ENCODE data around the gene BRSK2. TPM values are rescaled to one million over a fixed set of nuclear protein-coding genes. Genes with fewer than 3 reads are reported as not detected.

BRSK2 gene
- total RNA-seq, 1 donor from 2014 or later: 7.1 TPM

GRCh38 chr11:1493650-1494244 is 104.0 kb downstream of the BRSK2 start:
- H3K9me3 ChIP-seq (ENCODE audit: insufficient read depth, low read depth, low read length): no peaks in the 10 kb centered on the region
- no peak overlapping the region for H2AFZ ChIP-seq (ENCODE audit: low read depth, low read length)
- H3K36me3 ChIP-seq (ENCODE audit: insufficient read depth, low read length): no peaks in the 10 kb centered on the region
- H3K27me3 Mint-ChIP-seq (ENCODE audit: low read depth, unreplicated experiment): no peaks in the 10 kb centered on the region
- no peak overlapping the region for H3K27ac Mint-ChIP-seq (ENCODE audit: unreplicated experiment)
- H3K27ac ChIP-seq (ENCODE audit: low read depth, low read length): no peak overlapping the region
- TF ChIP-seq EZH2 (IDR thresholded peaks at IDR 0.05; ENCODE audit: insufficient read depth, low read length): no peak
- TF ChIP-seq CTCF (IDR thresholded peaks at IDR 0.05; ENCODE audit: insufficient read depth, low read depth, low read length): no peak
- no peaks in the 10 kb centered on the region for H3K9me3 Mint-ChIP-seq (ENCODE audit: unreplicated experiment)
- H3K4me3 Mint-ChIP-seq (ENCODE audit: unreplicated experiment): no peak overlapping the region
- peaks cover 71% of the 10 kb centered on the region for H3K79me2 ChIP-seq (ENCODE audit: insufficient read depth, low read length)
- no peaks in the 10 kb centered on the region for H3K36me3 Mint-ChIP-seq (ENCODE audit: low read depth, unreplicated experiment)
- no peak overlapping the region for H3K4me3 ChIP-seq (ENCODE audit: insufficient read depth, low read depth, low read length)
- H3K4me1 ChIP-seq (ENCODE audit: insufficient read depth, low read length): no peaks in the 10 kb centered on the region
- H3K4me1 Mint-ChIP-seq (ENCODE audit: low read depth, unreplicated experiment): peaks cover 2% of the 10 kb centered on the region
- H4K20me1 ChIP-seq (ENCODE audit: insufficient read depth, low read length): peaks cover 90% of the 10 kb centered on the region
- H3K9ac ChIP-seq (ENCODE audit: low read length): no peak overlapping the region
- no peaks in the 10 kb centered on the region for H3K27me3 ChIP-seq (ENCODE audit: insufficient read depth, low read length)
- no peak for FAIRE-seq
- no peak for DNase-seq (ENCODE audit: low read depth)
- no peak overlapping the region for H3K4me2 ChIP-seq (ENCODE audit: low read length)

GRCh38 chr11:1494650-1495049 is 104.9 kb downstream of the BRSK2 start:
- H3K4me3 Mint-ChIP-seq (ENCODE audit: unreplicated experiment): no peak overlapping the region
- Histone ChIP-seq H3K9me3 (ENCODE audit: insufficient read depth, low read depth, low read length) (no peaks in the 10 kb centered on the region), H3K9ac (ENCODE audit: low read length) (no peak overlapping the region), H3K4me2 (ENCODE audit: low read length) (no peak overlapping the region), H3K27me3 (ENCODE audit: insufficient read depth, low read length) (no peaks in the 10 kb centered on the region), H3K4me1 (ENCODE audit: insufficient read depth, low read length) (no peaks in the 10 kb centered on the region), H3K4me3 (ENCODE audit: insufficient read depth, low read depth, low read length) (no peak overlapping the region), H3K36me3 (ENCODE audit: insufficient read depth, low read length) (no peaks in the 10 kb centered on the region), H3K79me2 (ENCODE audit: insufficient read depth, low read length) (peaks cover 73% of the 10 kb centered on the region), H2AFZ (ENCODE audit: low read depth, low read length) (no peak overlapping the region), H4K20me1 (ENCODE audit: insufficient read depth, low read length) (peaks cover 90% of the 10 kb centered on the region), H3K27ac (ENCODE audit: low read depth, low read length) (no peak overlapping the region)
- H3K27me3 Mint-ChIP-seq (ENCODE audit: low read depth, unreplicated experiment): no peaks in the 10 kb centered on the region
- peaks cover 2% of the 10 kb centered on the region for H3K36me3 Mint-ChIP-seq (ENCODE audit: low read depth, unreplicated experiment)
- DNase-seq (ENCODE audit: low read depth) (no peak), FAIRE-seq (no peak)
- no peak overlapping the region for H3K27ac Mint-ChIP-seq (ENCODE audit: unreplicated experiment)
- H3K9me3 Mint-ChIP-seq (ENCODE audit: unreplicated experiment): no peaks in the 10 kb centered on the region
- TF ChIP-seq EZH2 (IDR thresholded peaks at IDR 0.05; ENCODE audit: insufficient read depth, low read length): no peak
- no peak for TF ChIP-seq CTCF (IDR thresholded peaks at IDR 0.05; ENCODE audit: insufficient read depth, low read depth, low read length)
- peaks cover 2% of the 10 kb centered on the region for H3K4me1 Mint-ChIP-seq (ENCODE audit: low read depth, unreplicated experiment)

GRCh38 chr11:1496091-1496760 is 106.5 kb downstream of the BRSK2 start:
- Histone ChIP-seq H3K9ac (ENCODE audit: low read length) (no peak overlapping the region), H3K4me1 (ENCODE audit: insufficient read depth, low read length) (no peaks in the 10 kb centered on the region), H3K4me3 (ENCODE audit: insufficient read depth, low read depth, low read length) (no peak overlapping the region), H3K4me2 (ENCODE audit: low read length) (no peak overlapping the region), H3K27ac (ENCODE audit: low read depth, low read length) (no peak overlapping the region), H3K36me3 (ENCODE audit: insufficient read depth, low read length) (no peaks in the 10 kb centered on the region), H3K27me3 (ENCODE audit: insufficient read depth, low read length) (no peaks in the 10 kb centered on the region), H2AFZ (ENCODE audit: low read depth, low read length) (no peak overlapping the region), H3K79me2 (ENCODE audit: insufficient read depth, low read length) (peaks cover 77% of the 10 kb centered on the region), H3K9me3 (ENCODE audit: insufficient read depth, low read depth, low read length) (no peaks in the 10 kb centered on the region), H4K20me1 (ENCODE audit: insufficient read depth, low read length) (peaks cover 94% of the 10 kb centered on the region)
- no peak for FAIRE-seq
- Mint-ChIP-seq H3K36me3 (ENCODE audit: low read depth, unreplicated experiment) (peaks cover 12% of the 10 kb centered on the region), H3K9me3 (ENCODE audit: unreplicated experiment) (no peaks in the 10 kb centered on the region), H3K4me3 (ENCODE audit: unreplicated experiment) (no peak overlapping the region), H3K4me1 (ENCODE audit: low read depth, unreplicated experiment) (peaks cover 2% of the 10 kb centered on the region), H3K27me3 (ENCODE audit: low read depth, unreplicated experiment) (no peaks in the 10 kb centered on the region), H3K27ac (ENCODE audit: unreplicated experiment) (no peak overlapping the region)
- no peak for DNase-seq (ENCODE audit: low read depth)
- TF ChIP-seq EZH2 (IDR thresholded peaks at IDR 0.05; ENCODE audit: insufficient read depth, low read length) (no peak), CTCF (IDR thresholded peaks at IDR 0.05; ENCODE audit: insufficient read depth, low read depth, low read length) (no peak)
